NK-92 (cell line): ENCODE measurements around the gene TOM1.
A peak's percentile ranks its signal among the peaks of the same experiment; 100 is the strongest.
"Not testable (repeated sequence)": the region's sequence is repeated elsewhere in the genome, so short reads cannot be mapped to it uniquely, and the experiment has no call there.

Experiments
- DNase-seq: peaks from one replicate; lab custom pipeline; 2025; ENCODE audit not compliant: unreplicated experiment; lab: John Stamatoyannopoulos, UW

Gene TOM1

GRCh38 chr22:35344956-35345690, 45.4 kb downstream of the TOM1 start:
- DNase-seq: no peak

- no peak for DNase-seq
Measured at GRCh38 chr22:35345808-35346505, 46.3 kb downstream of the TOM1 start.

- DNase-seq: no peak
Measured at GRCh38 chr22:35346596-35347220, 47.0 kb downstream of the TOM1 start.

- no peak for DNase-seq
Measured at GRCh38 chr22:35347462-35347861, 47.8 kb downstream of the TOM1 start.

- no peak for DNase-seq
Measured at GRCh38 chr22:35348026-35348590, 48.4 kb downstream of the TOM1 start.

- DNase-seq: no peak
Measured at GRCh38 chr22:35348703-35349102, 49.0 kb downstream of the TOM1 start.

GRCh38 chr22:35349368-35349703, 49.6 kb downstream of the TOM1 start:
- DNase-seq: no peak

- DNase-seq: no peak
Measured at GRCh38 chr22:35349704-35350538, 50.2 kb downstream of the TOM1 start.

- DNase-seq: peak; percentile 15
Measured at GRCh38 chr22:35350539-35351503, 51.1 kb downstream of the TOM1 start.

GRCh38 chr22:35352214-35353111, 52.8 kb downstream of the TOM1 start:
- DNase-seq: no peak

GRCh38 chr22:35353318-35353717, 53.6 kb downstream of the TOM1 start:
- no peak for DNase-seq

- DNase-seq: no peak
Measured at GRCh38 chr22:35354068-35354467, 54.4 kb downstream of the TOM1 start.

- DNase-seq: no peak
Measured at GRCh38 chr22:35357883-35358621, 58.4 kb downstream of the TOM1 start.

GRCh38 chr22:35359380-35360065, 59.8 kb downstream of the TOM1 start:
- DNase-seq: no peak

- DNase-seq: no peak
Measured at GRCh38 chr22:35361001-35361558, 61.4 kb downstream of the TOM1 start.

- DNase-seq: no peak
Measured at GRCh38 chr22:35363566-35364086, 63.9 kb downstream of the TOM1 start.

- DNase-seq: not testable (repeated sequence)
Measured at GRCh38 chr22:35364230-35364629, 64.5 kb downstream of the TOM1 start.
